ENCODE results near the gene CEACAM19. TPM values are rescaled to one million over a fixed set of nuclear protein-coding genes. Genes with fewer than 3 reads are reported as not detected.
"Not testable (repeated sequence)": the region's sequence is repeated elsewhere in the genome, so short reads cannot be mapped to it uniquely, and the experiment has no call there.

CEACAM19 gene
- polyA plus RNA-seq, 6 donors from 2014 or later: not detected

- ATAC-seq (ENCODE audit: low read depth in 2 of 2) (no peak), DNase-seq (no peak)
- H3K4me1 Mint-ChIP-seq: peaks cover 10 to 15% (median 10%) of the 10 kb centered on the region in 3 donors
- peaks cover 4 to 20% (median 18%) of the 10 kb centered on the region in 7 donors for H3K9me3 Mint-ChIP-seq
- no peak overlapping the region for H3K4me3 Mint-ChIP-seq
- H3K27ac Mint-ChIP-seq: no peak overlapping the region
- H3K36me3 Mint-ChIP-seq: peaks cover 0 to 9% of the 10 kb centered on the region in 2 donors
- peaks cover 0 to 5% (median 5%) of the 10 kb centered on the region in 3 donors for H3K27me3 Mint-ChIP-seq
Measured at GRCh38 chr19:44717603-44718002, 46.3 kb downstream of the CEACAM19 start.

- Mint-ChIP-seq H3K36me3 (peaks cover 0 to 9% of the 10 kb centered on the region in 2 donors), H3K9me3 (peaks cover 4 to 20% (median 18%) of the 10 kb centered on the region in 7 donors), H3K4me3 (peak overlapping the region in 1 of 8 donors; percentile 7), H3K27ac (no peak overlapping the region), H3K4me1 (peaks cover 13 to 25% (median 16%) of the 10 kb centered on the region in 3 donors), H3K27me3 (peaks cover 0 to 5% (median 5%) of the 10 kb centered on the region in 3 donors)
- DNase-seq (no peak), ATAC-seq (ENCODE audit: low read depth in 2 of 2) (no peak)
Measured at GRCh38 chr19:44718441-44719261, 47.4 kb downstream of the CEACAM19 start.

- DNase-seq (no peak), ATAC-seq (ENCODE audit: low read depth in 2 of 2) (no peak)
- Mint-ChIP-seq H3K4me3 (no peak overlapping the region), H3K27ac (peak overlapping the region in 1 of 6 donors; percentile 82), H3K27me3 (peaks cover 0 to 6% (median 5%) of the 10 kb centered on the region in 3 donors), H3K36me3 (peaks cover 0 to 9% of the 10 kb centered on the region in 2 donors), H3K4me1 (peaks cover 15 to 31% (median 22%) of the 10 kb centered on the region in 3 donors), H3K9me3 (peaks cover 4 to 18% (median 15%) of the 10 kb centered on the region in 7 donors)
Measured at GRCh38 chr19:44719262-44719701, 48.0 kb downstream of the CEACAM19 start.

GRCh38 chr19:44720396-44720795 lies 49.1 kb downstream of the CEACAM19 start:
- H3K36me3 Mint-ChIP-seq; DNase-seq; H3K4me3 Mint-ChIP-seq; ATAC-seq (ENCODE audit: low read depth in 2 of 2); H3K27me3 Mint-ChIP-seq; H3K9me3 Mint-ChIP-seq: not testable (repeated sequence)
- Mint-ChIP-seq H3K4me1 (peaks cover 22 to 38% (median 32%) of the 10 kb centered on the region in 3 donors), H3K27ac (peak overlapping the region in 1 of 6 donors; percentile 57)

GRCh38 chr19:44720945-44721344 lies 49.7 kb downstream of the CEACAM19 start:
- Mint-ChIP-seq H3K4me3 (no peak overlapping the region), H3K4me1 (peaks cover 22 to 41% (median 38%) of the 10 kb centered on the region in 3 donors), H3K36me3 (no peaks in the 10 kb centered on the region), H3K9me3 (peaks cover 0 to 2% (median 0%) of the 10 kb centered on the region in 7 donors), H3K27me3 (peaks cover 0 to 8% (median 0%) of the 10 kb centered on the region in 3 donors), H3K27ac (peak overlapping the region in 2 of 6 donors; percentile 57 to 92)
- ATAC-seq (ENCODE audit: low read depth in 2 of 2): no peak
- DNase-seq: no peak

GRCh38 chr19:44721369-44721768 lies 50.1 kb downstream of the CEACAM19 start:
- not testable (repeated sequence) for ATAC-seq (ENCODE audit: low read depth in 2 of 2); H3K36me3 Mint-ChIP-seq; H3K9me3 Mint-ChIP-seq; H3K27me3 Mint-ChIP-seq; DNase-seq
- Mint-ChIP-seq H3K4me3 (peak overlapping the region in 1 of 8 donors; percentile 35), H3K4me1 (peaks cover 22 to 41% (median 40%) of the 10 kb centered on the region in 3 donors), H3K27ac (peak overlapping the region in 1 of 6 donors; percentile 92)

GRCh38 chr19:44722131-44723121 lies 51.1 kb downstream of the CEACAM19 start:
- Mint-ChIP-seq H3K9me3 (peaks cover 0 to 2% (median 0%) of the 10 kb centered on the region in 7 donors), H3K4me3 (peak overlapping the region in 5 of 8 donors; percentile 22 to 60 (median 29)), H3K27me3 (peaks cover 0 to 8% (median 0%) of the 10 kb centered on the region in 3 donors), H3K36me3 (no peaks in the 10 kb centered on the region), H3K4me1 (peaks cover 22 to 41% (median 40%) of the 10 kb centered on the region in 3 donors), H3K27ac (peak overlapping the region in 4 of 6 donors; percentile 63 to 83 (median 70))
- peak; percentile 45 to 53 for ATAC-seq (ENCODE audit: low read depth in 2 of 2)
- peak; percentile 27 for DNase-seq

- peaks cover 0 to 8% (median 0%) of the 10 kb centered on the region in 3 donors for H3K27me3 Mint-ChIP-seq
- H3K4me3 Mint-ChIP-seq: no peak overlapping the region
- H3K36me3 Mint-ChIP-seq: no peaks in the 10 kb centered on the region
- peaks cover 31 to 50% (median 50%) of the 10 kb centered on the region in 3 donors for H3K4me1 Mint-ChIP-seq
- ATAC-seq (ENCODE audit: low read depth in 2 of 2): peak; percentile 55 to 63
- H3K9me3 Mint-ChIP-seq: peaks cover 0 to 2% (median 0%) of the 10 kb centered on the region in 7 donors
- no peak for DNase-seq
- peak overlapping the region in 1 of 6 donors; percentile 85 for H3K27ac Mint-ChIP-seq
Measured at GRCh38 chr19:44723299-44723951, 52.1 kb downstream of the CEACAM19 start.

- Mint-ChIP-seq H3K36me3 (no peaks in the 10 kb centered on the region), H3K9me3 (peaks cover 0 to 2% (median 0%) of the 10 kb centered on the region in 7 donors), H3K27ac (peak overlapping the region in 4 of 6 donors; percentile 34 to 79 (median 60)), H3K4me3 (no peak overlapping the region), H3K4me1 (peaks cover 31 to 55% (median 51%) of the 10 kb centered on the region in 3 donors), H3K27me3 (peaks cover 0 to 8% (median 0%) of the 10 kb centered on the region in 3 donors)
- ATAC-seq (ENCODE audit: low read depth in 2 of 2): peak; percentile 73 to 80
- peak; percentile 79 for DNase-seq
Measured at GRCh38 chr19:44723952-44724319, 52.7 kb downstream of the CEACAM19 start.

GRCh38 chr19:44725251-44725650 lies 54.0 kb downstream of the CEACAM19 start:
- peak overlapping the region in 1 of 8 donors; percentile 63 for H3K4me3 Mint-ChIP-seq

GRCh38 chr19:44725684-44726083 lies 54.4 kb downstream of the CEACAM19 start:
- H3K27ac Mint-ChIP-seq: peak overlapping the region in 1 of 6 donors; percentile 45

More at GRCh38 chr19:44725251-44725650, 54.0 kb downstream of the CEACAM19 start:
- DNase-seq: no peak
- peaks cover 0 to 2% (median 0%) of the 10 kb centered on the region in 7 donors for H3K9me3 Mint-ChIP-seq
- H3K4me1 Mint-ChIP-seq: peaks cover 35 to 67% (median 57%) of the 10 kb centered on the region in 3 donors
- peaks cover 0 to 8% (median 0%) of the 10 kb centered on the region in 3 donors for H3K27me3 Mint-ChIP-seq
- H3K36me3 Mint-ChIP-seq: no peaks in the 10 kb centered on the region
- ATAC-seq (ENCODE audit: low read depth in 2 of 2): no peak
- no peak overlapping the region for H3K27ac Mint-ChIP-seq

GRCh38 chr19:44726465-44726864 lies 55.2 kb downstream of the CEACAM19 start:
- Mint-ChIP-seq H3K4me1 (peaks cover 35 to 63% (median 57%) of the 10 kb centered on the region in 3 donors), H3K36me3 (no peaks in the 10 kb centered on the region), H3K27ac (peak overlapping the region in 1 of 6 donors; percentile 49), H3K9me3 (peaks cover 0 to 2% (median 0%) of the 10 kb centered on the region in 7 donors), H3K4me3 (peak overlapping the region in 1 of 8 donors; percentile 64), H3K27me3 (peaks cover 0 to 8% (median 0%) of the 10 kb centered on the region in 3 donors)
- ATAC-seq (ENCODE audit: low read depth in 2 of 2): no peak
- DNase-seq: no peak

More at GRCh38 chr19:44725684-44726083, 54.4 kb downstream of the CEACAM19 start:
- H3K36me3 Mint-ChIP-seq: no peaks in the 10 kb centered on the region
- H3K4me1 Mint-ChIP-seq: peaks cover 35 to 65% (median 57%) of the 10 kb centered on the region in 3 donors
- H3K4me3 Mint-ChIP-seq: peak overlapping the region in 2 of 8 donors; percentile 35 to 66
- H3K9me3 Mint-ChIP-seq: peaks cover 0 to 2% (median 0%) of the 10 kb centered on the region in 7 donors
- H3K27me3 Mint-ChIP-seq: peaks cover 0 to 8% (median 0%) of the 10 kb centered on the region in 3 donors
- ATAC-seq (ENCODE audit: low read depth in 2 of 2) (no peak), DNase-seq (no peak)
